Right lobe of liver (tissue), 6 donors: ENCODE measurements around the gene RNF26. TPM values are rescaled to one million over a fixed set of nuclear protein-coding genes. Genes with fewer than 3 reads are reported as not detected.

Experiments
- ATAC-seq, 4 donors: fragments of 200-7000 bp; cut with Tn5 transposase; one replicate each; pipeline ENCODE4 v1.9.1; 2020; ENCODE audit warnings: mild to moderate bottlenecking in 4 of 4, moderate library complexity in 4 of 4
- DNase-seq, 3 donors: peaks; one replicate each; pipeline ENCODE4 v3.0.0-alpha.2; 2020
- H3K27ac ChIP-seq, 3 donors: fragments of 200-600 bp; one replicate each; pipeline ENCODE4 v1.8.0; 2022
- H3K27me3 ChIP-seq, 2 donors: fragments of 200-600 bp; one replicate each; pipeline ENCODE4 v1.8.0; 2022
- H3K36me3 ChIP-seq, 4 donors: fragments of 200-600 bp; sonication (generic) in 1 of 4; one replicate each; pipeline versions ENCODE4 v1.5.1 to v1.8.0; 2017 to 2022; ENCODE audit warnings: control low read depth in 1 of 4
- H3K4me1 ChIP-seq, 4 donors: fragments of 200-600 bp; sonication (generic) in 1 of 4; one replicate each; pipeline versions ENCODE4 v1.5.1 to v1.8.0; 2017 to 2022; ENCODE audit warnings: control low read depth in 1 of 4
- H3K4me3 ChIP-seq, 3 donors: fragments of 200-600 bp; one replicate each; pipeline ENCODE4 v1.8.0; 2022
- H3K9me3 ChIP-seq, 4 donors: fragments of 200-600 bp; sonication (generic) in 1 of 4; one replicate each; pipeline versions ENCODE4 v1.5.1 to v1.8.0; 2017 to 2022; ENCODE audit warnings: control low read depth in 1 of 4
- POLR2A ChIP-seq: fragments of 450-650 bp; IDR thresholded peaks from one replicate; pipeline ENCODE4 v1.6.1; 2017; ENCODE audit warnings: antibody characterized with exemption, mild to moderate bottlenecking
- WGBS: methylation state at CpG from one replicate; pipeline ENCODE4 v1.1.6; 2018; ENCODE audit warnings: low coverage, low lambda C conversion rate; ENCODE audit not compliant: insufficient coverage; ENCODE audit errors: missing lambda C conversion rate; 5-methylcytosine and 5-hydroxymethylcytosine counted together
- intact Hi-C, 2 donors: fragments of 100-400 bp; cut with DNase I; formaldehyde crosslinking; loops; one replicate each; pipeline versions ENCODE4 v1.11.2 to v1.14.1; 2022
- total RNA-seq, 6 experiments: library from RNA; depleted of rRNA in 2 of 6; stranded (reverse); fragments of >200 nt in 2 of 6; fragmentation: NEBNext Ultra II Directional in 3 of 6; extraction: Animal tissue kit (Norgen Biotek cat#: 25700) in 3 of 6; gene quantifications; one replicate each; pipeline versions ENCODE4 v1.1.0 to v1.2.4, GENCODE V29; 2016 to 2023
- TF ChIP-seq, protein P1 (sequence below), 4 donors: fragments of 200-600 bp in 3 of 4; fragments of 450-650 bp in 1 of 4; IDR thresholded peaks; one replicate each; pipeline versions ENCODE4 v1.5.1 to v1.8.0; 2016 to 2022; ENCODE audit warnings: antibody characterized with exemption in 4 of 4, mild to moderate bottlenecking in 2 of 4
- donor health status: DM: no; HTN: yes; CAD: no.
- donor health status: DM: no; HTN: no; CAD: no.
- donor health status: DM: no; HTN: no; CAD: no.
- donor health status: DM: no; HTN: yes; CAD: no.
- donor health status: DM: no; HTN: yes; CAD: no.

RNF26 gene
- total RNA-seq, 6 experiments from 2014 or later, result 12.9 to 18.1 (median 15.1) TPM

DNA sequence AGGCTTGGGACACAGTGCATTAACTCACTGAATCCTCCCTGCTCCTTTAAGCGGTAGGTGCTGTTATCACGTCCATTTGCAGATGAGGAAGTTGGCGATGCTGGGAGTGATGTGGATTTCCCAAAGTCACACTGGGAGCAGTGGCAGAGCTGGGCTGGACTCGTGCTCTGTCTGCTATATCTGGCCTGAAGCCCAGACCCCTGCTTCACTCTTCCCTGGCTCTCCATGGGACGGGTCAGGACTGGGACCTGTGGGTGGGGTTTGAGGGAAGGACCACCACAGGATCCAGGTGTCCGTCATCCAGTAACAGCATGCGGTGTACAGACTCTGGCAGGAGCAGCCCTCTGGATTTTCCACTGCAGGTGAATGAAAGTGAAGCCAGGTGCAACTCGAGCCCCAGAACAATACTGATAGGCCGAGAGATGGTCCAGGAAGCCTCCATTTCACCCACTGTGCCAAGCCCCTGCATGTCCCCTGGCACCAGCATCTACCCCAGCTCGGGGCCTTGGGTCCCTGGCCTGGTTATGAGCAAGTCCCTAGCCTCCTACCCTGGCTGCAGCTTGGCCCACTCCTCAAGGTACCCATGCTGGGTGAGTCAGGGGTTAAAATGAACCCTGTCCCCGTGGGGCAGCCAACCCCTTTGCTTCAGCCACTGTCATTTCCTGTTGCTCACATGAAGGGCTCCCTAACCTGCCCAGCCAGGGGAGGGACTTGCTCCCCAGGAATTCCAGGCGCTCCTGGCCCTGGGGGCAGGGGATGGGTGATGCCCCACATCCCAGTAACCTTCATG, 43.0 kb downstream of the RNF26 start:
- Histone ChIP-seq H3K36me3 (no peaks in the 10 kb centered on the region), H3K4me3 (no peak overlapping the region), H3K9me3 (no peaks in the 10 kb centered on the region), H3K27me3 (no peaks in the 10 kb centered on the region), H3K27ac (no peak overlapping the region), H3K4me1 (peaks cover 0 to 45% (median 9%) of the 10 kb centered on the region in 4 donors)
- DNase-seq (peak in 1 of 3 donors; percentile 41), ATAC-seq (no peak)
- intact Hi-C loops, result loop anchor here in 1 of 2 donors (10.0 kb wide), 1 partner anchor 97 kb away; no protein-coding TSS in a partner anchor
- 39% methylated on average over 6 of the region's 12 CpGs for WGBS
- no peak for TF ChIP-seq POLR2A
- TF ChIP-seq, protein P1, sequence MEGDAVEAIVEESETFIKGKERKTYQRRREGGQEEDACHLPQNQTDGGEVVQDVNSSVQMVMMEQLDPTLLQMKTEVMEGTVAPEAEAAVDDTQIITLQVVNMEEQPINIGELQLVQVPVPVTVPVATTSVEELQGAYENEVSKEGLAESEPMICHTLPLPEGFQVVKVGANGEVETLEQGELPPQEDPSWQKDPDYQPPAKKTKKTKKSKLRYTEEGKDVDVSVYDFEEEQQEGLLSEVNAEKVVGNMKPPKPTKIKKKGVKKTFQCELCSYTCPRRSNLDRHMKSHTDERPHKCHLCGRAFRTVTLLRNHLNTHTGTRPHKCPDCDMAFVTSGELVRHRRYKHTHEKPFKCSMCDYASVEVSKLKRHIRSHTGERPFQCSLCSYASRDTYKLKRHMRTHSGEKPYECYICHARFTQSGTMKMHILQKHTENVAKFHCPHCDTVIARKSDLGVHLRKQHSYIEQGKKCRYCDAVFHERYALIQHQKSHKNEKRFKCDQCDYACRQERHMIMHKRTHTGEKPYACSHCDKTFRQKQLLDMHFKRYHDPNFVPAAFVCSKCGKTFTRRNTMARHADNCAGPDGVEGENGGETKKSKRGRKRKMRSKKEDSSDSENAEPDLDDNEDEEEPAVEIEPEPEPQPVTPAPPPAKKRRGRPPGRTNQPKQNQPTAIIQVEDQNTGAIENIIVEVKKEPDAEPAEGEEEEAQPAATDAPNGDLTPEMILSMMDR (IDR thresholded peaks at IDR 0.05), result no peak

DNA sequence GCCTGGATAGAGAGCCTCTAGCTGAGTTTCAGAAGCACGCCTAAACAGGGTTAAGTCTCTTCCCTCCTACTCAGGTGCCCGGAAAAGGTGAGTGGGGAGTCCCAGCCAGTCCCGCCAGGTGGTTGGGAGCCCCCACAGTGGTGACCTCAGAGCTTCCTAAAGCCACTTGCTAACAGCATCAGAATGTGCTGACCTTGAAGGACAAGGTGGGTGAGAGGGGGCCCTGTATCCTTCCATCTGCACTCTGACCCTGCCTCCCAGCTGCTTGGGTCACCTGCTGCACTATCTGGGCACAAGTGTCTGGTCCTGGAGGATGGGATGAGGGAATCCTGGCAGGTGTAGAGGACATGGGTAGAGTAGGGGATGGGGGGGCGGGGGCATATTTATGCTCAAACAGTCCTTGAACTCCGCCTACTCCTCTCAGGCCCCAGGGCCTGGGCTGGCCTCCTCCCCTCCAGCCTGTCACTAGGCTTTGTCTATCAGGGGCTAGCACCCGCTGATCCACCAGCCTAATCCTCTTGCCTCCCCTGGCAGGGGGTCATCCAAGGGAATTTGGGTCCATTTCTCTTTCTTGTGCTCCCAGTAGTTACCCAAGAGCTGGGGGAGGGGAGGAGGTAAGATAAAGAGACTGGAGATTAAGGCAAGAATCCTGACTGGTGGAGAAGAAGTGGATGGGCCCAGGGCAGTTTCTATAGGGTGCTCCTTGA, 43.8 kb downstream of the RNF26 start:
- Histone ChIP-seq H3K36me3 (no peaks in the 10 kb centered on the region), H3K4me3 (no peak overlapping the region), H3K4me1 (peaks cover 0 to 37% (median 9%) of the 10 kb centered on the region in 4 donors), H3K27me3 (no peaks in the 10 kb centered on the region), H3K27ac (no peak overlapping the region), H3K9me3 (no peaks in the 10 kb centered on the region)
- ATAC-seq (no peak), DNase-seq (no peak)
- no peak for TF ChIP-seq POLR2A
- TF ChIP-seq, protein P1 (IDR thresholded peaks at IDR 0.05), result no peak
- 14% methylated on average over 1 of the region's 6 CpGs for WGBS
- intact Hi-C loops, result loop anchor here in 1 of 2 donors (10.0 kb wide), 1 partner anchor 97 kb away; no protein-coding TSS in a partner anchor

DNA sequence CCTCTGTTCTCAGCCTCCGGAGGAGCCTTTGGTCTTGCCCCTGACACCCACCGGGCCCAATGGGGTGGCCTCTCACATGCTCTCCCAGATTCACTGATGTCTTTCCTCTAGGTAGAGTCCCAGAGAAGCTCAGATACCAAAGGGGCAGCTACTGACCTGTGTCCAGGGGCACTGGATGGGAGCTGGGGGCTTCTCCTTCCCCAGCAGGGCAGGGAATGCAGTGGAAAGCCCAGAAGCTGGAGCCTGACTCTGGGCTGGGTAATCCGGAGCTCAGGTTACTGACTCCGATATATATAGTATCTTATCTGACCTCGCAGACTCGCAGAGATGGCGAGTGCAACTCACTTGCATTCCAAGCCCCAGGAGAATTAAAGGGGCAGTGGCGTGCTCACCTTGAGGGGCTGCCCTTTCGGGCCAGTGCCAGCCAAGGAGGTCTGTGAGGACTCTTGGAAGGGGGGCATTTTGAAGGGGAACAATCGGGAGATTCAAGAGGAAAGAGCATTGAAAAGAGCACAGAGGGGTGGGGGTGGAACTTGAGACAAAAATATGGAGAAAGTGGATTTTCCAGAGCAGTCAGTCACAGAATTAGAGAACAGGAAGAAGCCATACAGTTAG, 44.6 kb downstream of the RNF26 start:
- Histone ChIP-seq H3K27me3 (no peaks in the 10 kb centered on the region), H3K36me3 (no peaks in the 10 kb centered on the region), H3K4me1 (peaks cover 0 to 37% (median 9%) of the 10 kb centered on the region in 4 donors), H3K27ac (no peak overlapping the region), H3K9me3 (no peaks in the 10 kb centered on the region), H3K4me3 (no peak overlapping the region)
- intact Hi-C loops, result loop anchor here in 1 of 2 donors (10.0 kb wide), 1 partner anchor 96 kb away; no protein-coding TSS in a partner anchor
- no peak for TF ChIP-seq POLR2A
- TF ChIP-seq, protein P1 (IDR thresholded peaks at IDR 0.05), result no peak
- DNase-seq, result peak in 1 of 3 donors; percentile 20
- no peak for ATAC-seq
- WGBS, result 38% methylated on average over 4 of the region's 10 CpGs

DNA sequence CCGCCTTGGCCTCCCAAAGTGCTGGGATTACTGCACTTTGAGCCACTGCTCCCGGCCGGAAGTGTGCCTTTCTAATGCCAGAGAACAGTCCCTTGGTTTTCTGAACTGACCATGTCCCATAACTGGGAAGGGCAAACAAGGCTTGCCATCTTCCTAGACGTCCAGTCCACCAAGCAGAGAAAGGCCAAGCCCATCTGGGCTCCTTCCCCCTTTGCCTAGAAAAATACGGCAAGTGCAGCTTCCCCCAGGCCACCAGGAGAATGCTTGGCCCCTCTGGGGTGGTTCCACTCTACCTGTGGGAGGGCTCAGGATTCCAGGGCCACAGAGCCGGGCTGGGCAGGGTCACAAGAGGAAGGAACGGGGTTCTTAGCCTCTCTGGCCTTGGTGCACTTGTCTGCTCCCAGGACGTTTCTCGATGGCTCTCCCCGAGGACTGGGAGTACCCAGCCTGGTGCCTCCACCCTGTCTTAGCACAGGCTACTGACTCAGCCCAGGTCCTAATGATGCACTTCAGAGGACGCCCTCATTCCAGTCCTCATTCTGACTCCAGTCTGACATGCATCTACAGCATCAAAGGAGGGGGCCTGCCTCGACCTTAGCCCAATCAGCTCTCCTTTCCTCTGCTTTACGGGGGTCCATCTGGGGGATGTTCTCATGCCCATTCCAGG, 46.0 kb downstream of the RNF26 start:
- Histone ChIP-seq H3K9me3 (no peaks in the 10 kb centered on the region), H3K4me1 (peaks cover 0 to 26% (median 6%) of the 10 kb centered on the region in 4 donors), H3K4me3 (no peak overlapping the region), H3K36me3 (no peaks in the 10 kb centered on the region), H3K27ac (no peak overlapping the region), H3K27me3 (no peaks in the 10 kb centered on the region)
- ATAC-seq, result no peak
- intact Hi-C loops, result no loop called here
- peak in 1 of 3 donors; percentile 46 for DNase-seq
- 39% methylated on average over 4 of the region's 13 CpGs for WGBS
- TF ChIP-seq, protein P1 (IDR thresholded peaks at IDR 0.05), result no peak
- TF ChIP-seq POLR2A, result no peak
